Tibial artery (tissue), 4 donors: ENCODE results near the gene GJA4.

Source experiments
- DNase-seq, 2 donors: peaks; one replicate each; pipeline ENCODE4 v3.0.0-alpha.2; 2019
- H3K27ac ChIP-seq, 2 donors: fragments of 200-600 bp; sonication (generic) in 1 of 2; 1 replicate in 1 of 2; 2 replicates in 1 of 2; pipeline ENCODE4 v1.5.1; 2018 to 2019; ENCODE audit warnings: mild to moderate bottlenecking in 1 of 2
- H3K27me3 ChIP-seq, 2 donors: fragments of 200-600 bp; sonication (generic) in 1 of 2; one replicate each; pipeline versions ENCODE4 v1.5.1 to v1.6.0; 2016 to 2019
- H3K36me3 ChIP-seq, 3 donors: fragments of 200-600 bp; sonication (generic) in 2 of 3; one replicate each; pipeline ENCODE4 v1.5.1; 2016 to 2019; ENCODE audit warnings: mild to moderate bottlenecking in 2 of 3
- H3K4me1 ChIP-seq, 4 donors: fragments of 200-600 bp; sonication (generic) in 2 of 4; 1 replicate in 3 of 4; 2 replicates in 1 of 4; pipeline ENCODE4 v1.5.1; 2016 to 2019
- H3K4me3 ChIP-seq, 2 donors: fragments of 200-600 bp; sonication (generic) in 1 of 2; 1 replicate in 1 of 2; 2 replicates in 1 of 2; pipeline ENCODE4 v1.5.1; 2018 to 2019; ENCODE audit warnings: mild to moderate bottlenecking in 2 of 2
- H3K9me3 ChIP-seq, 3 donors: fragments of 200-600 bp; sonication (generic) in 1 of 3; one replicate each; pipeline ENCODE4 v1.5.1; 2016 to 2019
- CTCF ChIP-seq, 2 experiments: fragments of 200-600 bp in 1 of 2; fragments of 450-650 bp in 1 of 2; IDR thresholded peaks; one replicate each; pipeline ENCODE4 v1.5.1; 2017 to 2019; ENCODE audit warnings: antibody characterized with exemption in 2 of 2, mild to moderate bottlenecking in 1 of 2, moderate library complexity in 1 of 2
- intact Hi-C: fragments of 100-400 bp; cut with DNase I; formaldehyde crosslinking; loops from one replicate; pipeline ENCODE4 v1.15.0; 2023; ENCODE audit warnings: low total_unique reads

Gene GJA4

GRCh38 chr1:34754964-34755637 is 37.7 kb upstream of the GJA4 start, which contains the start of gene GJB5:
GJB5 (plus strand) TSS chr1:34755047; CDS start chr1:34757331, 2,284 bp downstream.
- no peak within 1 kb of the TSS for H3K4me3 ChIP-seq
- H3K4me1 ChIP-seq = no peaks in the 10 kb centered on the region
- intact Hi-C loops = no loop called here
- H3K27ac ChIP-seq = no peak within 1 kb of the TSS
- no peaks in the 10 kb centered on the region for H3K36me3 ChIP-seq
- DNase-seq = no peak
- H3K9me3 ChIP-seq = no peaks in the 10 kb centered on the region
- TF ChIP-seq CTCF (IDR thresholded peaks at IDR 0.05) = no peak
- peaks cover 0 to 13% of the 10 kb centered on the region in 2 donors for H3K27me3 ChIP-seq

- Histone ChIP-seq H3K4me1 (no peaks in the 10 kb centered on the region), H3K27me3 (peaks cover 0 to 13% of the 10 kb centered on the region in 2 donors), H3K36me3 (no peaks in the 10 kb centered on the region), H3K4me3 (no peak overlapping the region), H3K27ac (no peak overlapping the region), H3K9me3 (no peaks in the 10 kb centered on the region)
- no peak for TF ChIP-seq CTCF (IDR thresholded peaks at IDR 0.05)
- intact Hi-C loops = no loop called here
- no peak for DNase-seq
Observed at GRCh38 chr1:34755961-34756360, 36.8 kb upstream of the GJA4 start.

- Histone ChIP-seq H3K27ac (no peak overlapping the region), H3K4me3 (no peak overlapping the region), H3K9me3 (no peaks in the 10 kb centered on the region), H3K36me3 (no peaks in the 10 kb centered on the region), H3K27me3 (peaks cover 0 to 18% of the 10 kb centered on the region in 2 donors), H3K4me1 (no peaks in the 10 kb centered on the region)
- intact Hi-C loops = no loop called here
- DNase-seq = no peak
- no peak for TF ChIP-seq CTCF (IDR thresholded peaks at IDR 0.05)
Observed at GRCh38 chr1:34757386-34757785, 35.4 kb upstream of the GJA4 start.

- Histone ChIP-seq H3K27ac (no peak overlapping the region), H3K4me3 (no peak overlapping the region), H3K9me3 (no peaks in the 10 kb centered on the region), H3K4me1 (no peaks in the 10 kb centered on the region), H3K36me3 (no peaks in the 10 kb centered on the region), H3K27me3 (peaks cover 0 to 23% of the 10 kb centered on the region in 2 donors)
- intact Hi-C loops = no loop called here
- no peak for DNase-seq
- no peak for TF ChIP-seq CTCF (IDR thresholded peaks at IDR 0.05)
Observed at GRCh38 chr1:34758751-34759150, 34.0 kb upstream of the GJA4 start.

- DNase-seq = no peak
- Histone ChIP-seq H3K27ac (no peak within 1 kb of the TSS), H3K36me3 (no peaks in the 10 kb centered on the region), H3K4me1 (no peaks in the 10 kb centered on the region), H3K4me3 (no peak within 1 kb of the TSS), H3K27me3 (peaks cover 0 to 23% of the 10 kb centered on the region in 2 donors), H3K9me3 (no peaks in the 10 kb centered on the region)
- intact Hi-C loops = no loop called here
- no peak for TF ChIP-seq CTCF (IDR thresholded peaks at IDR 0.05)
Observed at GRCh38 chr1:34759503-34760357, 33.1 kb upstream of the GJA4 start, which contains the start of gene GJB4. GJB4 (plus strand) TSS chr1:34759740; CDS start chr1:34761255, 1,515 bp downstream.
